Stimulated activated CD8-positive, alpha-beta memory T cell treated with anti-CD3 and anti-CD28 coated beads, Interleukin-4, amount 100 ng/mL, for 1 hour (primary cell): ENCODE data around the gene RILPL1.
"Not testable (repeated sequence)": the region's sequence is repeated elsewhere in the genome, so short reads cannot be mapped to it uniquely, and the experiment has no call there.

Experiments
- DNase-seq, 2 donors: peaks; one replicate each; pipeline ENCODE4 v3.0.0-alpha.2; 2020; ENCODE audit warnings: low read depth in 2 of 2, low spot score in 1 of 2

The RILPL1 gene

GRCh38 chr12:123494124-123494851 is 39.2 kb downstream of the RILPL1 start:
- no peak for DNase-seq

- DNase-seq, result not testable (repeated sequence)
Measured at GRCh38 chr12:123492339-123493039, 41.0 kb downstream of the RILPL1 start.

DNA sequence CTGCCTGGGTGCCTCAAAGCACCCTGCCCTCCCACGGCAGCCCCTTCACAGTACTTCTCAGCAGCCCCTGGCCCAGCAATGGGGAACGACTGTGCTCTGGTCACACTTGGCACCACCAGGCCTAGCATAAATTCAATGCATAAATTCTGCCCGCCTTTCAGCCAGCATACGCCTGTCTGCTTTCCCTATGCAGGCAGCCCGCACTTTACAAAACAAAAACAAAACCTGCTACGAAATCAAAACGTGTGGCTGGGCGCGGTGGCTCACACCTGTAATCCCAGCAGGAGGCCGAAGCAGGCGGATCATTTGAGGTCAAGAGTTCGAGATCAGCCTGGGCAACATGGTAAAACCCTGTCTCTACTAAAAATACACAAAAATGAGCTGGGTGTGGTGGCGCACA is 42.0 kb downstream of the RILPL1 start:
- DNase-seq, result no peak

GRCh38 chr12:123491056-123491455 is 42.5 kb downstream of the RILPL1 start:
- DNase-seq, result no peak

- DNase-seq, result no peak
Measured at GRCh38 chr12:123490089-123490488, 43.4 kb downstream of the RILPL1 start.

- no peak for DNase-seq
Measured at GRCh38 chr12:123489580-123489979, 43.9 kb downstream of the RILPL1 start.

GRCh38 chr12:123488539-123489230 is 44.8 kb downstream of the RILPL1 start:
- DNase-seq, result no peak

DNA sequence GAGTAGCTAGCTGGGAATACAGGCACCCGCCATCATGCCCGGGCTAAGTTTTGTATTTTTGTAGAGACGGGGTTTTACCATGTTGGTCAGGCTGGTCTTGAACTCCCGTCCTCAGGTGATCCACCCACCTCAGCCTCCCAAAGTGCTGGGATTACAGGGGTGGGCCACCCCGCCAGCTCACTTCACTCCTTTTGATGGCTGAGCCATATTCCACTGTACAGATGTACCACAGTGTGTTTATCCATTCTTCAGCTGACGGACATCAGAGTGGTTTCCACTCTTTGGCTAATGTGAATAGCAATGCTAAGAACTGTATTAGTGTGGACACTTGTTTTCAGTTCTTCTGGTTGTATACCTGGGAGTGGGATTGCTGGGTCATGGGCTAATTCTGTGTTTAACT is 46.1 kb downstream of the RILPL1 start:
- DNase-seq, result no peak

DNA sequence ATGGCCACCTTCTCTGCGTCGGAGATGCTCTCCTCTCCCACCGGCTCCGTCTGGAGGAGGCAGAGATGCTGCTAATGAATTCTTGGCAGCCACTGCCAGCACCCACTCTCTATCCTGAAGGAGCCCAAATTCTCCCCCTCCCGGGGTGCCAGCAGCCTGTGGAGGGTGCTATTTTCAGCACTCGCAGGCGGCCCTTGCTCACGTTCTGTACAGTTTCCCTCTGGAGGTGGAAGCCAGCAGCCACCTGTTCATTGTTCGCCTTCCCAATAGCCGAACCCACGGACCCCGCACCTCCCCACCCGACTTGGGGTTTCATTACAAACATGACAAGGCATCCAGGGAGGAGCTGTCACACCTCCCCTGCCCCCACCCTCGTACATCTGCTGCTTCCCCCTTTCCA is 47.8 kb downstream of the RILPL1 start:
- DNase-seq, result no peak

DNA sequence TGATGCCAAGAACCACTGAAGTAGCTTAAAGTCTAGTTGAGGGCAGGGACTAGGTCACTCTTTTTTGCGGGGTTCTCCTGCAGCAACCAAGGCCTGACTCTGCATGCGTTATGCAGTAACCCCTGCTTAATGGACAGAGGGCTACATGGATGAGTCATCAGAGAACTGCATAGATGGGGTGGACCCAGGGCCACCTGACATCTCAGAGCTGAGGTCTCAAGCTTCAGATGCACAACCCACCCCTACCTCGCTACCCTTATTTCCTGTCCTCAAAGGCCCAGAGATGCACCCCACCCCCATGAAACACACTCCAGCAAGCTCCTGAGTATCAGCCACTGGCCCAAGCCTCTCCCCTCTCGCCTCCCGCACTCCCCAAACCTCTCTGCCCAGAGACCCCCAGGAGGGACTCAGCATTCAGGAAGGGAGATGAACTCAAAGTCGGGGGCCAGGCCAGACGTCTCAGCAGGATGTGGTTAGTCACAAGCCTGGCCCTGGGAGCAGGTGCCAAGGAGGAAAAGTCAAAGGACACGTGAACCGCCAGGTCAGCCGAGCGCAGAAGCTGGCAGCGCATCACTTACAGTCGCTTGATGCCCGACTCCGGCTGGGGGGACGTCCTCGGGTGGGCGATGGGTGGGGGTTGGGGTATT is 49.8 kb downstream of the RILPL1 start:
- DNase-seq, result no peak

GRCh38 chr12:123482876-123483275 is 50.6 kb downstream of the RILPL1 start:
- no peak for DNase-seq

DNA sequence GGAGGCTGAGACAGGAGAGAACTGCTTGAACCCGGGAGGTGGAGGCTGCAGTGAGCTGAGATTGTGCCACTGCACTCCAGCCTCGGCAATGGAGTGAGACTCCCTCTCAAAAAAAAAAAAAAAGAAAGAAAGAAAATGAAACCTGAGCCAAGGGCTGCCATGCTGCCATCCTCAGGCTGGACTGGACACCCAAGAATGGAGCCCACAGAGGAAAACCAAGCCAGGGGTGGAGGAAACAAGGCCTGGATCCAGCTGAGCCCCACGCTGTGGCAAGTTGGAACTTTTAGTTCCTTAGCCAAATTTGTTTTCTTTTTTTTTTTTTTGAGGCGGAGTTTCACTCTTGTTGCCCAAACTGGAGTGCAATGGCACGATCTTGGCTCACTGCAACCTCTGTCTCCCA is 52.3 kb downstream of the RILPL1 start:
- DNase-seq, result not testable (repeated sequence)

- no peak for DNase-seq
Measured at GRCh38 chr12:123479442-123480180, 53.9 kb downstream of the RILPL1 start.

- DNase-seq, result no peak
Measured at GRCh38 chr12:123478762-123479161, 54.8 kb downstream of the RILPL1 start.

- no peak for DNase-seq
Measured at GRCh38 chr12:123478069-123478468, 55.5 kb downstream of the RILPL1 start.

DNA sequence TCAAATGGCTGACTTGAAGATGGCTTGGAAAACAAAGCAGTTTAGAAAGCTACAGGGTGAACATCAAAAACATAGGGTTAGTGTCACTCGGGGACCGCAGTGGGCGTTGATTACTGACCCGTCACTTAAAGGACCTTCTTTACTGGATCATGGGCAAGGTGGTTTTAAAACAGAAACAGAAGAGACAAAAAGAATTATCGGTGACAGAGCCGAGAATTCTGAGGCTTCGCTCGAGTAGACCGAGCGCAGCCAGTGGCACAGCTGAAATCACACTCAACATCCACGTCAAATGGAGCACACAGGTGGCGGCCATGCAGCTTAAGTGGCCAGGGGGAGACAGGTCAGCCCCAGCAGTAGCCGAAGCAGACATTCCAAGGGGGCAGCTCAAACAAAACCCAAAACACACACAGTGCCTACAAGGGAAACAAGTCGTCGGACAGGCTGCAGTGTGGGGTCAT is 58.2 kb downstream of the RILPL1 start:
- DNase-seq, result no peak

DNA sequence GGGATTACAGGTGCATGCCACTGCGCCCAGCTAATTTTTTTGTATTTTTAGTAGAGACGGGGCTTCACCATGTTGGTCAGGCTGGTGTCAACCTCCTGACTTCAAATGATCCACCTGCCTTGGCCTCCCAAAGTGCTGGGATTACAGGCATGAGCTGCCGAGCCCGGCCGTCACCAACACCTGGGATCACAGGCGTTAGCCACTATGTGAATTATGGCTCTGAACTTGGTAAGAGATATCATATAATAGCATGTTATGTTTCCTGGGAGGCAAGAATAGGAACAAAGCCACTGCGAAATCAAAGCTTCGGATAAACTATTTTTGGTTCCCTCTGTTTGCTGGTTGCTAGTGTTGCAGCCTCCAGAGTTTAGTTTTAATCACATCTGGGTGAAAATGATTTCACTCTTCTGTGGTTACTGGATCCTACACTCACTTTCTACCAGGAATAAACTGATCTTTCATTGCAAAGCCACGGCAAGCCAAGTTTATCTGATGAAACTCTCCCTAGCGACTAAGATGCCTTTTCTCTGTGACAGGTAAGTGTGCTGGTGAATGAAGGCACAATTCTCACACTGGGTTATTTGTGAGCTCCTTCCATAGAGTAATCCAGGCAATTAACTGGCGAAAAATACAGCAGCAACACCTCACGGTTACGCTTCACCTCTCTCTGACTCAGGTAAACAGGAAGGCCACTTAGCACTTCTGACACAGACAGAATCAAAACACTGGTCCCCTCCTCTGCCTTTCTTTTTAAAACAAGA is 58.9 kb downstream of the RILPL1 start:
- no peak for DNase-seq

DNA sequence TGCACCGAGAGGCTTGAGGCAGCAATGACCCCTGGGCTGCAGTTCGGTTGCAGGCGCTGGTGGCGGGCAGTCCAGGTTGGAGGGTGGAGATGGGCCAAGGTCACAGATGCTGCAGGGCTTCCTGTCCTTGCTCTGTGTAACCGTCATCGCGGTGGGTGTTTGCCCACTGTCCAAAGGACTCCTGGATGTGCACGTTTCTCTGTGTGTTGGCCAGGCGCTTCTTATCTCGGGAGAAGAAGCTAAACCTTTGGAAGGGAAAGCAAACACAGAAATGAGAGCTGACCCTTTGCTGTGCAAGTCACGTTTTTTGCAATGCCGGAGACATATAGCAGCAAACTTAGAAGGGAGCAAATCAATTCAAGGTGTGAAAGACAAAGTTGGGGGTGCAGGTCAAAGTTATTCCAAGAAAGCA is 61.1 kb downstream of the RILPL1 start:
- DNase-seq, result no peak

DNA sequence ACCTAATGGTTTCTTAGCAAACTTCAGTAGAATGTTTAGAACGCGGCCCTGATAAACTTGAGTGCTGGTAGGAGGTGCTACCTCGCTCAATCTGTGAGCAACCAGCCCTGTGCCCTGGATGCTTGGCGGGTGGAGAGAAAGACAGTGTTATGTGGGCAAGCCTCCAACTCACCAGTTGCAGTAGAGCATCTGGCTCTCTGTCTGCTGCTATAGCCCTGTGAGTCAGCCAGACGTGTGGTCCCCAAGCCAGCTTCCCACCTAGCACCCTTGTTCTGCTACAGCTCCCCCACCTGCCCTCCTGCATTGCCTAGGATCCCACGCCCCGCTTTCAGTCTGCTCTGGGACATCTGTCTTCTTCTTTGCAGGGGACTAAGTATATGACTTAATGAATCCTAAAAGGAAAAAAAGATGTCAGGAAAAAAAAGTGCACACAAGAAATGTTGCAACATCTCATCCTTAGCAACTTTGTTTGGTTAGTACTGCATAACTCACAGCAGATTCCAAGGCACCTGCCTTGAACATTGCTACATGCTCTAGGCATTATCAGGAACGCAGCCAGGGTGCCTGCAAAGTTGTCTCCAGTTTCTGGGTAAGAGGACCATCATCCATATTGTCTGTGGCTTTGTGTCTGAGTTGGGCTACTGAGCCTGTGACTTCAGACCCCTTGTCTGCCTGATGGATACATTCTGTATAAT is 62.0 kb downstream of the RILPL1 start:
- no peak for DNase-seq

DNA sequence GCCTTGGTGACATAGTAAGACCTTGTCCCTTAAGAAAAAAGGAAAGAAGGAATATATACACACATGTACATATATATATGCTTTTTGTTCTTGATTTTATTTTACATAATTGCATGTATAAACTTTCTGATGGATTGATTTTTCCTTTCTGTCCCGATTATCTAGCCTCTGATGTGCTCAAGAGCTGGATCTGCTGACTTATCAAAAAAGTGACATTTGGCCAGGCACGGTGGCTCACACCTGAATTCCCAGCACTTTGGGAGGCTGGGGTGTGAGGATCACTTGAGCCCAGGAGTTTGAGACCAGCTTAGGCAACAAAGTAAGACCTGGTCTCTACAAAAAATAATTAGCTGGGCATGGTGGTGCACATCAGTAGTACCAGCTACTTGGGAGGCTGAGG is 63.5 kb downstream of the RILPL1 start:
- no peak for DNase-seq
